ENCODE results near the gene RBM38. TPM values are rescaled to one million over a fixed set of nuclear protein-coding genes. Genes with fewer than 3 reads are reported as not detected.

Gene RBM38
- total and polyA plus RNA-seq, 7 donors, result 73.2 to 308 (median 135) TPM

GRCh38 chr20:57448764-57449354, 57.7 kb downstream of the RBM38 start:
- Histone ChIP-seq H3K36me3 (ENCODE audit: insufficient read depth in 1 of 2, low read depth in 1 of 2) (no peaks in the 10 kb centered on the region), H3K27me3 (ENCODE audit: insufficient read depth in 3 of 3, low read length in 2 of 3) (no peaks in the 10 kb centered on the region), H3K9me3 (no peaks in the 10 kb centered on the region), H3K4me1 (peaks cover 51% of the 10 kb centered on the region), H3K4me3 (no peak overlapping the region), H3K27ac (peak overlapping the region; percentile 69)
- WGBS, 3 donors, result 95 to 96% (median 95%) methylated on average over 9 of the region's 9 CpGs
- DNase-seq, result no peak
- intact Hi-C loops (cut with DNase I), result no loop called here
- no peak for ATAC-seq
- TF ChIP-seq CTCF (IDR thresholded peaks at IDR 0.05), result no peak

- Histone ChIP-seq H3K27ac (peak overlapping the region; percentile 69), H3K36me3 (ENCODE audit: insufficient read depth in 1 of 2, low read depth in 1 of 2) (no peaks in the 10 kb centered on the region), H3K4me3 (no peak overlapping the region), H3K9me3 (no peaks in the 10 kb centered on the region), H3K4me1 (peaks cover 46% of the 10 kb centered on the region), H3K27me3 (ENCODE audit: insufficient read depth in 3 of 3, low read length in 2 of 3) (no peaks in the 10 kb centered on the region)
- no peak for TF ChIP-seq CTCF (IDR thresholded peaks at IDR 0.05)
- DNase-seq (no peak), ATAC-seq (peak; percentile 38 to 57 (median 49))
- intact Hi-C loops (cut with DNase I), result no loop called here
- WGBS, 3 donors, result 40 to 61% (median 40%) methylated on average over 14 of the region's 14 CpGs
These were observed 58.5 kb downstream of the RBM38 start for GRCh38 chr20:57449398-57450354.

GRCh38 chr20:57450419-57450818, 59.2 kb downstream of the RBM38 start:
- H3K36me3 ChIP-seq (ENCODE audit: insufficient read depth in 1 of 2, low read depth in 1 of 2), result no peaks in the 10 kb centered on the region
- H3K27me3 ChIP-seq (ENCODE audit: insufficient read depth in 3 of 3, low read length in 2 of 3), result no peaks in the 10 kb centered on the region
- peak overlapping the region; percentile 69 for H3K27ac ChIP-seq
- ATAC-seq (peak; percentile 31 to 62 (median 44)), DNase-seq (peak; percentile 41 to 76)
- intact Hi-C loops (cut with DNase I), result no loop called here
- no peak for TF ChIP-seq CTCF (IDR thresholded peaks at IDR 0.05)
- H3K9me3 ChIP-seq, result no peaks in the 10 kb centered on the region
- WGBS, 3 donors, result 11 to 17% (median 12%) methylated on average over 12 of the region's 12 CpGs
- no peak overlapping the region for H3K4me3 ChIP-seq
- H3K4me1 ChIP-seq, result peaks cover 45% of the 10 kb centered on the region

GRCh38 chr20:57450931-57451330, 59.7 kb downstream of the RBM38 start:
- H3K27me3 ChIP-seq (ENCODE audit: insufficient read depth in 3 of 3, low read length in 2 of 3), result no peaks in the 10 kb centered on the region
- intact Hi-C loops (cut with DNase I), result no loop called here
- no peak overlapping the region for H3K4me3 ChIP-seq
- H3K36me3 ChIP-seq (ENCODE audit: insufficient read depth in 1 of 2, low read depth in 1 of 2), result no peaks in the 10 kb centered on the region
- peaks cover 45% of the 10 kb centered on the region for H3K4me1 ChIP-seq
- WGBS, 3 donors, result 56 to 70% (median 65%) methylated on average over 13 of the region's 13 CpGs
- H3K9me3 ChIP-seq, result no peaks in the 10 kb centered on the region
- no peak for TF ChIP-seq CTCF (IDR thresholded peaks at IDR 0.05)
- DNase-seq, result no peak
- peak overlapping the region; percentile 69 for H3K27ac ChIP-seq
- ATAC-seq, result no peak

All from psoas muscle (tissue), 8 donors.